OCI-LY1 (cell line): Measurements from ENCODE around the gene SUN2.

Experiments
- H2AFZ ChIP-seq: fragments of 200-600 bp; sonication (generic), shearing (Covaris generic); 2 replicates; pipeline ENCODE4 v1.6.0; 2014; ENCODE audit warnings: antibody characterized with exemption, mild to moderate bottlenecking, low read length
- H3F3A ChIP-seq: fragments of 200-600 bp; sonication (generic), shearing (Covaris generic); 2 replicates; pipeline ENCODE4 v1.6.0; 2014; ENCODE audit warnings: mild to moderate bottlenecking, antibody characterized with exemption, low read length, moderate library complexity; ENCODE audit not compliant: insufficient read depth
- H3K27ac ChIP-seq: fragments of 200-600 bp; sonication (generic); 2 replicates; pipeline ENCODE4 v1.5.1; 2014; ENCODE audit warnings: low read length, mixed run types, mild to moderate bottlenecking, low read depth; ENCODE audit not compliant: poor library complexity, severe bottlenecking
- H3K27me3 ChIP-seq: fragments of 200-600 bp; sonication (generic); 2 replicates; pipeline ENCODE4 v1.6.0; 2014; ENCODE audit warnings: antibody characterized with exemption, mild to moderate bottlenecking, low read length, moderate library complexity; ENCODE audit not compliant: insufficient read depth
- H3K36me3 ChIP-seq: fragments of 200-600 bp; sonication (generic); 2 replicates; pipeline ENCODE4 v1.6.1; 2014; ENCODE audit warnings: mild to moderate bottlenecking, antibody characterized with exemption, low read length, moderate library complexity, mixed read lengths; ENCODE audit not compliant: insufficient read depth
- H3K4me1 ChIP-seq: fragments of 200-600 bp; sonication (generic); 2 replicates; pipeline ENCODE4 v1.5.1; 2014; ENCODE audit warnings: mild to moderate bottlenecking, low read length, moderate library complexity; ENCODE audit not compliant: insufficient read depth, severe bottlenecking
- H3K4me2 ChIP-seq: fragments of 200-600 bp; sonication (generic), shearing (Covaris generic); 2 replicates; pipeline ENCODE4 v1.6.1; 2014; ENCODE audit warnings: low read length
- H3K4me3 ChIP-seq: fragments of 200-600 bp; sonication (generic); 2 replicates; pipeline ENCODE4 v1.5.1; 2014; ENCODE audit warnings: low read length, low read depth, mild to moderate bottlenecking, mixed read lengths; ENCODE audit not compliant: poor library complexity, severe bottlenecking
- H3K79me2 ChIP-seq: fragments of 200-600 bp; shearing (Covaris generic); 2 replicates; pipeline ENCODE4 v1.6.1; 2016; ENCODE audit warnings: mixed run types, low read length, mixed read lengths; ENCODE audit not compliant: insufficient read depth
- H3K9ac ChIP-seq: fragments of 200-600 bp; sonication (generic), shearing (Covaris generic); 2 replicates; pipeline ENCODE4 v1.6.1; 2014; ENCODE audit warnings: mild to moderate bottlenecking, low read length, mixed read lengths
- H3K9me2 ChIP-seq: fragments of 200-600 bp; sonication (generic), shearing (Covaris generic); 2 replicates; pipeline ENCODE4 v1.6.1; 2014; ENCODE audit warnings: low read depth, mild to moderate bottlenecking, low read length, mixed read lengths
- H3K9me3 ChIP-seq: fragments of 200-600 bp; shearing (Covaris generic); 2 replicates; pipeline ENCODE4 v1.6.1; 2014; ENCODE audit warnings: low read length, mixed read lengths
- H4K20me1 ChIP-seq: fragments of 200-600 bp; sonication (generic), shearing (Covaris generic); 2 replicates; pipeline ENCODE4 v1.6.0; 2016; ENCODE audit warnings: mild to moderate bottlenecking, low read length; ENCODE audit not compliant: insufficient read depth
- EZH2 ChIP-seq: fragments of 200-600 bp; sonication (generic), shearing (Covaris generic); IDR thresholded peaks from 2 replicates; pipeline ENCODE4 v1.8.0; 2017; ENCODE audit warnings: borderline replicate concordance, mixed run types, mild to moderate bottlenecking, antibody characterized with exemption, low read length, moderate library complexity, mixed read lengths
- TF ChIP-seq, protein P1 (sequence below): fragments of 200-600 bp; sonication (generic), shearing (Covaris generic); IDR thresholded peaks from 2 replicates; pipeline ENCODE4 v1.5.1; 2017; ENCODE audit warnings: mild to moderate bottlenecking, antibody characterized with exemption, low read length, moderate library complexity, mixed read lengths

Gene SUN2

DNA sequence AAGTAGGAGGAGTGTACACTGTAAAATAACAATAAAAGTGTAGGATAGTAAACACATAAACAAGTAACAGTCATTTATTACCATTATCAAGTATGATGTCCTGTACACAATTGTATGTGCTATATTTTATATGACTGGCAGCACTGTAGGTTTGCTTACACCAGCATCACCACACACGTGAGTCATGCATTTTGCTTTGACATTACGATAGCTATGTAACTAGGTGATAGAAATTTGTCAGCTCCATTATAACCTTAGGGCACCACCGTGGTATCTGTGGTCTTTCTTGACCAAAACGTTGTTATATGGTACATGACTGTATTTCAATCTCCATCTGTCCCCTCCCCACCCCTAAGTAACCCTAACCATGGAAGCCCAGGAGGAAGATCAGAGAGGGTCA is 37.0 kb upstream of the SUN2 start:
- Histone ChIP-seq H3K9ac (no peak overlapping the region), H3K27ac (no peak overlapping the region), H3K36me3 (no peaks in the 10 kb centered on the region)

DNA sequence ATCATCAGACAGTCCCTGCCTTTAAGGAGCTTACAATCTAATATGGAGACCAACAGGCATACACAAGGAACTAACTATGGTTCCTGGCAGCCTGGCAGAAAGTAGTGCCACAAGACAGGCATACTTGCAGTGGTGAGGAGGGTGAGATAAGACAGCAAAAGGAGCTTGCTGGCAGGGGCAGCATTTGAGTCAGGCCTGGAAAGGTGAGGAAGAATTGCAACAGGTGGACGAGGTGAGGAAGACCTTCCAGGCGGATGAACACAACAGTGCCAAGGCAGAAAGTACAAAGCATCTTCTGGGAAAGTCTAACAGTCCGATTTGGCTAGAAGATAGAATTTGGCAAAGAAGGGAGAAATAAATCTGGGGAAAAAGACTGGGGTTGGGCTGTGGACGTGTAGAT is 33.8 kb upstream of the SUN2 start:
- Histone ChIP-seq H3K9me3 (no peaks in the 10 kb centered on the region), H3K4me3 (no peak overlapping the region), H3K27me3 (no peaks in the 10 kb centered on the region), H3K9me2 (no peaks in the 10 kb centered on the region), H3K4me1 (peaks cover 13% of the 10 kb centered on the region), H2AFZ (no peak overlapping the region), H4K20me1 (no peaks in the 10 kb centered on the region), H3K9ac (no peak overlapping the region), H3K36me3 (no peaks in the 10 kb centered on the region), H3F3A (no peaks in the 10 kb centered on the region), H3K79me2 (no peaks in the 10 kb centered on the region), H3K4me2 (no peak overlapping the region), H3K27ac (no peak overlapping the region)
- TF ChIP-seq EZH2: no peak
- TF ChIP-seq, protein P1, sequence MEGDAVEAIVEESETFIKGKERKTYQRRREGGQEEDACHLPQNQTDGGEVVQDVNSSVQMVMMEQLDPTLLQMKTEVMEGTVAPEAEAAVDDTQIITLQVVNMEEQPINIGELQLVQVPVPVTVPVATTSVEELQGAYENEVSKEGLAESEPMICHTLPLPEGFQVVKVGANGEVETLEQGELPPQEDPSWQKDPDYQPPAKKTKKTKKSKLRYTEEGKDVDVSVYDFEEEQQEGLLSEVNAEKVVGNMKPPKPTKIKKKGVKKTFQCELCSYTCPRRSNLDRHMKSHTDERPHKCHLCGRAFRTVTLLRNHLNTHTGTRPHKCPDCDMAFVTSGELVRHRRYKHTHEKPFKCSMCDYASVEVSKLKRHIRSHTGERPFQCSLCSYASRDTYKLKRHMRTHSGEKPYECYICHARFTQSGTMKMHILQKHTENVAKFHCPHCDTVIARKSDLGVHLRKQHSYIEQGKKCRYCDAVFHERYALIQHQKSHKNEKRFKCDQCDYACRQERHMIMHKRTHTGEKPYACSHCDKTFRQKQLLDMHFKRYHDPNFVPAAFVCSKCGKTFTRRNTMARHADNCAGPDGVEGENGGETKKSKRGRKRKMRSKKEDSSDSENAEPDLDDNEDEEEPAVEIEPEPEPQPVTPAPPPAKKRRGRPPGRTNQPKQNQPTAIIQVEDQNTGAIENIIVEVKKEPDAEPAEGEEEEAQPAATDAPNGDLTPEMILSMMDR: no peak

More for the DNA sequence above, 37.0 kb upstream of the SUN2 start:
- no peaks in the 10 kb centered on the region for H3K27me3 ChIP-seq
- H3K9me3 ChIP-seq: no peaks in the 10 kb centered on the region
- peaks cover 13% of the 10 kb centered on the region for H3K4me1 ChIP-seq
- H3K79me2 ChIP-seq: no peaks in the 10 kb centered on the region
- no peaks in the 10 kb centered on the region for H4K20me1 ChIP-seq
- H3F3A ChIP-seq: no peaks in the 10 kb centered on the region
- TF ChIP-seq EZH2: no peak
- TF ChIP-seq, protein P1: no peak
- H2AFZ ChIP-seq: no peak overlapping the region
- no peaks in the 10 kb centered on the region for H3K9me2 ChIP-seq
- peak overlapping the region; percentile 68 for H3K4me3 ChIP-seq
- peak overlapping the region; percentile 77; the same call in 1 of the 2 replicates for H3K4me2 ChIP-seq

DNA sequence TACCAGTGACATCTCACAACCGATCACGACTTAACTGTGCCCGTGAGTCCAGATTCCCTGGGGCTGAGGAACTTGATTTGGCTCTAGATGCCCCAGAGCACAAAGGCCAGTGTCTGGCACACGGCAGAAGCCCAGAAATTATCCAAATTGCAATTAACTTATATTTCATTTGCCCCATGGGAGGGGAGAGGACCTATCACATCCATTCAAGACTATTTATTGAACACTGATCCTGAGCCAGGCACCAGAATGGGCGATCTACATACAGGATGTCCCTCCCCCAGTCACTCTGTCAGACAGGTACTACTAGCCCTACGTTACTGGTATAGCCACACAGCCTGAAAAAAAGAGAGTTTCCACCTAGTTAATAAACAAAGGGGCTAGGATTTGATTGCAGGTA is 33.0 kb upstream of the SUN2 start:
- H4K20me1 ChIP-seq: no peaks in the 10 kb centered on the region
- H2AFZ ChIP-seq: no peak overlapping the region
- H3K4me2 ChIP-seq: no peak overlapping the region
- TF ChIP-seq EZH2: no peak
- TF ChIP-seq, protein P1: no peak
- no peak overlapping the region for H3K9ac ChIP-seq
- no peaks in the 10 kb centered on the region for H3K9me3 ChIP-seq
- H3K4me3 ChIP-seq: no peak overlapping the region
- no peaks in the 10 kb centered on the region for H3K79me2 ChIP-seq
- H3K36me3 ChIP-seq: no peaks in the 10 kb centered on the region
- H3F3A ChIP-seq: no peaks in the 10 kb centered on the region
- no peaks in the 10 kb centered on the region for H3K9me2 ChIP-seq
- no peaks in the 10 kb centered on the region for H3K27me3 ChIP-seq
- H3K27ac ChIP-seq: no peak overlapping the region
- H3K4me1 ChIP-seq: peaks cover 7% of the 10 kb centered on the region
